Spinal cord (tissue), 10 donors: ENCODE measurements around the gene DTNB. TPM values are rescaled to one million over a fixed set of nuclear protein-coding genes. Genes with fewer than 3 reads are reported as not detected.

Experiments
- DNase-seq, 6 donors: peaks; one replicate each; pipeline versions ENCODE4 v3.0.0 to v3.0.0-alpha.2; 2013 to 2015; ENCODE audit warnings: low spot score in 6 of 6, low read depth in 4 of 6
- H3K27ac ChIP-seq: one replicate; pipeline ENCODE4 v1.5.1; 2013; ENCODE audit warnings: low read depth, low read length, control low read depth
- H3K27me3 ChIP-seq: one replicate; pipeline ENCODE4 v1.6.1; 2013; ENCODE audit warnings: low read length; ENCODE audit not compliant: control insufficient read depth, insufficient read depth
- H3K36me3 ChIP-seq: one replicate; pipeline ENCODE4 v1.6.1; 2013; ENCODE audit warnings: low read length; ENCODE audit not compliant: control insufficient read depth, insufficient read depth
- H3K4me1 ChIP-seq: one replicate; pipeline ENCODE4 v1.6.1; 2013; ENCODE audit warnings: low read length; ENCODE audit not compliant: control insufficient read depth, insufficient read depth
- H3K4me3 ChIP-seq: one replicate; pipeline ENCODE4 v1.5.1; 2013; ENCODE audit warnings: low read depth, low read length, control low read depth
- H3K9me3 ChIP-seq: one replicate; pipeline ENCODE4 v1.6.1; 2013; ENCODE audit warnings: low read length; ENCODE audit not compliant: control insufficient read depth, insufficient read depth
- WGBS: methylation state at CpG from one replicate; pipeline ENCODE4 v1.1.5; 2013; ENCODE audit warnings: missing lambda C conversion rate; ENCODE audit not compliant: insufficient coverage; 5-methylcytosine and 5-hydroxymethylcytosine counted together
- polyA plus RNA-seq, 2 donors: library from polyadenylated mRNA; unstranded; fragments of 120-200 nt; gene quantifications; one replicate each; pipeline ENCODE4 v1.2.1, GENCODE V29; 2013; ENCODE audit not compliant: insufficient read length in 2 of 2
- total RNA-seq, 2 donors: library from RNA; depleted of rRNA in 1 of 2; stranded (reverse); fragments of 120-200 nt in 1 of 2; fragments of >200 nt in 1 of 2; gene quantifications; one replicate each; pipeline versions ENCODE4 v1.2.3 to v1.2.4, GENCODE V29; 2013 to 2014
- donor health status: healthy.

Gene DTNB
- total and polyA plus RNA-seq, 4 donors, result 21.1 to 50.8 (median 34.5) TPM

GRCh38 chr2:25447018-25447417 lies 226.4 kb downstream of the DTNB start:
- H3K27ac ChIP-seq, result no peak overlapping the region
- H3K27me3 ChIP-seq, result no peaks in the 10 kb centered on the region
- DNase-seq, result no peak
- peaks cover 4% of the 10 kb centered on the region for H3K36me3 ChIP-seq
- H3K9me3 ChIP-seq, result no peaks in the 10 kb centered on the region
- no peak overlapping the region for H3K4me3 ChIP-seq
- no peaks in the 10 kb centered on the region for H3K4me1 ChIP-seq
- WGBS, result no CpG with 5 or more reads among the region's 1 CpG

GRCh38 chr2:25446122-25446521 lies 227.3 kb downstream of the DTNB start:
- no peak for DNase-seq
- Histone ChIP-seq H3K4me3 (no peak overlapping the region), H3K4me1 (no peaks in the 10 kb centered on the region), H3K27me3 (no peaks in the 10 kb centered on the region), H3K27ac (no peak overlapping the region), H3K9me3 (no peaks in the 10 kb centered on the region), H3K36me3 (peaks cover 4% of the 10 kb centered on the region)
- 100% methylated on average over 3 of the region's 4 CpGs for WGBS

GRCh38 chr2:25445464-25445863 lies 227.9 kb downstream of the DTNB start:
- no peak overlapping the region for H3K4me3 ChIP-seq
- H3K27me3 ChIP-seq, result no peaks in the 10 kb centered on the region
- H3K36me3 ChIP-seq, result peaks cover 4% of the 10 kb centered on the region
- H3K4me1 ChIP-seq, result no peaks in the 10 kb centered on the region
- 97% methylated on average over 6 of the region's 8 CpGs for WGBS
- H3K9me3 ChIP-seq, result no peaks in the 10 kb centered on the region
- no peak for DNase-seq
- no peak overlapping the region for H3K27ac ChIP-seq

DNA sequence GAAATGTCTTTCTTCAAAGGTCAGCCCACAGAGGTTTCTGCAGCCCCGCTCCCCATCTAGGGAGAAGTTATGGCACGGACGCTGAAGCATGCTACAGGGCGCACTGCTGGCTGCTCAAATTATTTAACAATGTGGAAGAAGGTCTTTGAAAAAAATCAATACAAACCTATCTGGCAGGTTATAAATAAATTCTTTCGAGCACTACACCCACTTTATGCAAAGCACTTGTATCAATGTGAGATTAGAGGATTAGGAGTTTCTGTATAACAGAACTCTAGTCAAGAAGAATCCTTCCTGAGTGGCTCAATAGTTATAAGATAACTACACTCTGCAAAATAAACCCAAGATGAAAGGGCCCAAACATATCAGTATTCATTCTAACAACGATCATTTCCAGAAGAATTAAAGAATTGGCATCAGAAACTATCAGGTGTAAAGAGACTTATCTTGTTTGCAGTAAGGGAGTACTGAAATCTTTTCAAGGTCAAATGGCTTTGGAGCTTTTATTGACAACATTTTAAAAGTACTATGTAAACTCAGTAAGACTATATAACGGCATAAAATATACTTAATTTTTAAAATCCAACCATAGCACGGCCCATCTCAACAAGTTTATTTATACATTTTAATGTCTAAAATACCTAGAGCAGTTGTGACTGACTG lies 228.6 kb downstream of the DTNB start:
- Histone ChIP-seq H3K4me1 (no peaks in the 10 kb centered on the region), H3K36me3 (peaks cover 4% of the 10 kb centered on the region), H3K27ac (no peak overlapping the region), H3K4me3 (no peak overlapping the region), H3K9me3 (no peaks in the 10 kb centered on the region), H3K27me3 (no peaks in the 10 kb centered on the region)
- WGBS, result no CpG with 5 or more reads among the region's 8 CpGs
- peak in 1 of 6 donors; percentile 12 for DNase-seq

- H3K36me3 ChIP-seq, result peaks cover 4% of the 10 kb centered on the region
- H3K4me3 ChIP-seq, result no peak overlapping the region
- H3K27me3 ChIP-seq, result no peaks in the 10 kb centered on the region
- H3K4me1 ChIP-seq, result no peaks in the 10 kb centered on the region
- H3K9me3 ChIP-seq, result no peaks in the 10 kb centered on the region
- H3K27ac ChIP-seq, result no peak overlapping the region
- no peak for DNase-seq
- WGBS, result 83% methylated on average over 2 of the region's 3 CpGs
Measured at GRCh38 chr2:25443766-25444165, 229.6 kb downstream of the DTNB start.

DNA sequence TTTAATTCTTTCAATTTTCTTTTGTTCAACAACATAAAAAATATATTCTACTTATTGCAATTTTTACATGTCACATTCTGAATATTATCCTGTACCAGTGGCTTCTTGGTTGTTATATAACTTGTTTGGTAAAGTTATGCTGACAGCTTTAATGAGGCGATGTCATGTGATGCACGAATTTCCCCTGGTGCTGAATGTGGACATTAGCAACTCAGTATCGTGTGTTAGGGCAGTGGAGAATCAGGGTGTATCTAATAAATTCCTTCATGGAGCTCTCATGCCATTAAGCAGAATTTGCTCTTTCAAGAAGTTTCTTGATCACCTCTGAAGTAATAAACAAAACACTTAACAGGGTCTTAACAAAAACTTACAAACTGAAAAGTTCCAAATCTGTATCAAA lies 232.0 kb downstream of the DTNB start:
- no peak overlapping the region for H3K4me3 ChIP-seq
- WGBS, result 86% methylated on average over 2 of the region's 3 CpGs
- H3K27me3 ChIP-seq, result no peaks in the 10 kb centered on the region
- no peaks in the 10 kb centered on the region for H3K4me1 ChIP-seq
- no peak for DNase-seq
- no peak overlapping the region for H3K27ac ChIP-seq
- no peaks in the 10 kb centered on the region for H3K9me3 ChIP-seq
- no peaks in the 10 kb centered on the region for H3K36me3 ChIP-seq

DNA sequence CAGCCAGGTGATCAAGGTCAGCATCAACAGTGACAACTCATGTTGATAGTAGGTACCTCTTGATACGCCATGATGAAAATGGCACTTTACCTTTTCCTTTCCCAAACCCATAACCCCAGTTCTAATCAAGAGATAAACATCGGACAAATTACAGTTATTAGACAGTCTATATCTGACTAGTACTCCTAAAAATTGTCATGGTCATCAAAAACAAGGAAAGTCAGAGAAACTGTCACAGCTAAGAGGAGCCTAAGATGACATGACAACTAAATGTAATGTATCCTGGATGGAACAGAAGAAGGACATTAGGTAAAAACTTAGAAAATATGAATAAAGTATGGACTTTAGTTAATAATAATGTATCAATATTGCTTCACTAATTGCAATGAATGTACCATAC lies 234.6 kb downstream of the DTNB start:
- Histone ChIP-seq H3K27me3 (no peaks in the 10 kb centered on the region), H3K27ac (no peak overlapping the region)
- DNase-seq, result no peak

GRCh38 chr2:25437881-25438662 lies 235.3 kb downstream of the DTNB start:
- WGBS, result 82% methylated on average over 1 of the region's 4 CpGs

More for the DNA sequence above, 234.6 kb downstream of the DTNB start:
- no peak overlapping the region for H3K4me3 ChIP-seq
- no peaks in the 10 kb centered on the region for H3K9me3 ChIP-seq
- no CpG with 5 or more reads among the region's 2 CpGs for WGBS
- H3K36me3 ChIP-seq, result no peaks in the 10 kb centered on the region
- H3K4me1 ChIP-seq, result no peaks in the 10 kb centered on the region

DNA sequence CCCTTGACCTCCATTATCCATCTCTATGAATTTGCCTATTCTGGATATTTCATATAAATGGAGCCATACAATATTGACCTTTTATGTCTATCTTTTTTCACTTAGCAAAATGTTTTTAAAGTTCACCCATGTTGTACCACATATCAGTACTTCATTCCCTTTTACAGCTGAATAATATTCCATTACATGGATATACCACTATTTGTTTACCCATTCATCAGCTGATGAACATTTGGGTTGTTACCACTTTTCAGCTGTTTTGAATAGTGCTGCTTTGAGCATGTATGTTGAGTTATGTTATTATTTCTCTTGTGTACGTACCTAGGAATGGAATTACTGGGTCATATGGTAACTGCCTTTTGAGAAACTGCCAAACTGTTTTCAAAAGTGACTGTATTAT lies 238.0 kb downstream of the DTNB start:
- no peaks in the 10 kb centered on the region for H3K4me1 ChIP-seq
- no peaks in the 10 kb centered on the region for H3K27me3 ChIP-seq
- WGBS, result no CpG with 5 or more reads among the region's 1 CpG
- H3K4me3 ChIP-seq, result no peak overlapping the region
- no peak for DNase-seq
- no peak overlapping the region for H3K27ac ChIP-seq
- no peaks in the 10 kb centered on the region for H3K9me3 ChIP-seq
- H3K36me3 ChIP-seq, result peaks cover 3% of the 10 kb centered on the region

More at GRCh38 chr2:25437881-25438662, 235.3 kb downstream of the DTNB start:
- Histone ChIP-seq H3K27ac (no peak overlapping the region), H3K36me3 (no peaks in the 10 kb centered on the region), H3K4me3 (no peak overlapping the region), H3K9me3 (no peaks in the 10 kb centered on the region), H3K27me3 (no peaks in the 10 kb centered on the region), H3K4me1 (no peaks in the 10 kb centered on the region)
- DNase-seq, result no peak

DNA sequence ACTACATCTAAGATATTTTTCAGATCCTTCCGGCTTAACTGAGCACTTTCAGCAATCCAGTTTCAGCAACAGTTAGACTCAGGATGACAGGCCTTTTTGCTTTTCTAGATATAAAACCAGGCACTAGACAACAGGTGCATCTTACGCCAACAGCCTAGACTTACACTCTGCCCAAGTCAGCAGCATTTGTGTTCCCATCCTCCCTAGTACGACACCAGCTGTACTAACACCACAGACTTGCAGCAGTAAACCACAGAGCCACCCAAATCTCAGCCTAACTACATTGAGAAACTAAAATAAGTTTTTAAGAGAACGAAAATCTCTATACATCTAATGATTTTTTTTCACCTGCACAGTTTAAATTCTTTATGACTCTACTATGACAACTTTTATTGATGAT lies 241.8 kb downstream of the DTNB start:
- no peaks in the 10 kb centered on the region for H3K4me1 ChIP-seq
- DNase-seq, result no peak
- peaks cover 3% of the 10 kb centered on the region for H3K36me3 ChIP-seq
- 90% methylated on average over 3 of the region's 4 CpGs for WGBS
- H3K4me3 ChIP-seq, result no peak overlapping the region
- no peaks in the 10 kb centered on the region for H3K27me3 ChIP-seq
- H3K9me3 ChIP-seq, result no peaks in the 10 kb centered on the region
- no peak overlapping the region for H3K27ac ChIP-seq
